Glomerular endothelial cell (primary cell): ENCODE data around the gene RSF1. TPM values are rescaled to one million over a fixed set of nuclear protein-coding genes. Genes with fewer than 3 reads are reported as not detected.
A peak's percentile ranks its signal among the peaks of the same experiment; 100 is the strongest.
"Not testable (repeated sequence)": the region's sequence is repeated elsewhere in the genome, so short reads cannot be mapped to it uniquely, and the experiment has no call there.

Experiments used
- DNase-seq: peaks from one replicate; pipeline ENCODE4 v3.0.0-alpha.2; 2011; ENCODE audit warnings: low read depth, low spot score; ENCODE audit errors: extremely low read depth
- total RNA-seq: library from RNA; depleted of rRNA; stranded (reverse); fragments of >200 nt; gene quantifications from 2 replicates; pipeline ENCODE4 v1.2.3, GENCODE V29; 2015

The RSF1 gene, protein sequence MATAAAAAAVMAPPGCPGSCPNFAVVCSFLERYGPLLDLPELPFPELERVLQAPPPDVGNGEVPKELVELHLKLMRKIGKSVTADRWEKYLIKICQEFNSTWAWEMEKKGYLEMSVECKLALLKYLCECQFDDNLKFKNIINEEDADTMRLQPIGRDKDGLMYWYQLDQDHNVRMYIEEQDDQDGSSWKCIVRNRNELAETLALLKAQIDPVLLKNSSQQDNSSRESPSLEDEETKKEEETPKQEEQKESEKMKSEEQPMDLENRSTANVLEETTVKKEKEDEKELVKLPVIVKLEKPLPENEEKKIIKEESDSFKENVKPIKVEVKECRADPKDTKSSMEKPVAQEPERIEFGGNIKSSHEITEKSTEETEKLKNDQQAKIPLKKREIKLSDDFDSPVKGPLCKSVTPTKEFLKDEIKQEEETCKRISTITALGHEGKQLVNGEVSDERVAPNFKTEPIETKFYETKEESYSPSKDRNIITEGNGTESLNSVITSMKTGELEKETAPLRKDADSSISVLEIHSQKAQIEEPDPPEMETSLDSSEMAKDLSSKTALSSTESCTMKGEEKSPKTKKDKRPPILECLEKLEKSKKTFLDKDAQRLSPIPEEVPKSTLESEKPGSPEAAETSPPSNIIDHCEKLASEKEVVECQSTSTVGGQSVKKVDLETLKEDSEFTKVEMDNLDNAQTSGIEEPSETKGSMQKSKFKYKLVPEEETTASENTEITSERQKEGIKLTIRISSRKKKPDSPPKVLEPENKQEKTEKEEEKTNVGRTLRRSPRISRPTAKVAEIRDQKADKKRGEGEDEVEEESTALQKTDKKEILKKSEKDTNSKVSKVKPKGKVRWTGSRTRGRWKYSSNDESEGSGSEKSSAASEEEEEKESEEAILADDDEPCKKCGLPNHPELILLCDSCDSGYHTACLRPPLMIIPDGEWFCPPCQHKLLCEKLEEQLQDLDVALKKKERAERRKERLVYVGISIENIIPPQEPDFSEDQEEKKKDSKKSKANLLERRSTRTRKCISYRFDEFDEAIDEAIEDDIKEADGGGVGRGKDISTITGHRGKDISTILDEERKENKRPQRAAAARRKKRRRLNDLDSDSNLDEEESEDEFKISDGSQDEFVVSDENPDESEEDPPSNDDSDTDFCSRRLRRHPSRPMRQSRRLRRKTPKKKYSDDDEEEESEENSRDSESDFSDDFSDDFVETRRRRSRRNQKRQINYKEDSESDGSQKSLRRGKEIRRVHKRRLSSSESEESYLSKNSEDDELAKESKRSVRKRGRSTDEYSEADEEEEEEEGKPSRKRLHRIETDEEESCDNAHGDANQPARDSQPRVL (N-terminal part only)
- total RNA-seq: 30.2 and 50.9 TPM in 2 replicates

DNA sequence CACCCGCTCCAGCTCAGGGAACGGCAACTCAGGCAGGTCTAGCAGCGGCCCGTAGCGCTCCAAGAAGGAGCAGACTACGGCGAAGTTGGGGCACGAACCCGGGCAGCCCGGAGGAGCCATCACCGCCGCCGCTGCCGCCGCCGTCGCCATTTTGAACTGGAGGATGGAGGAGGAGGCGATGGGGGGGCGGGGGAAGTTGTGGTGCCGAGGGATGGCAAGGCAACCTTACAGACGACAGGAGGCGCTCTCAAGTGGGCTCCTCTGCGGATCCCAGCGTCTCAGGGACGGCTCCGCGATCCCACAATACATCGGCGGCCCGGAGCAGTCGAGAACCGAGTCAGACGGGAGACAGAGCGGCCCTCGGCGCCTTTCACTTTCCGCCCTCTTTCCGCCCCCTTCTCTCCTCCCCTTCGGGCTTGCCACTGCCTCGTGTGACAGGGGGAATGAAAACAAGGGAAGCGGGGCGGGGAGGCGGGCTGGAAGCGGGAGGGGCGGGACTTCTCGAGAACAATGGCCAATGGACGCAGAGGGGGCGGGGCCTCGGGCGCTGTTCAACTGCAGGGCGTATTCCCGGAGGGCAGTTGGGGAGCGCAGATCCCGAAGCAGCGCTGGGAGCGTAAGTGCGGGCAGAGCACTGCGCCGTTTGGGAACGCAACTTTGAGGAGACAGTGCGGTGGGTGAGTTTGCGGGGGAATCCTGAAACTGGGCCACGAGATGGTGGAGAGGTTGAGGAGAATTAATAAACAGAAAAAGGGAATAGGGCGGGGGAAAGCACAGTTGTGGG lies at the start of gene RSF1, which contains the start of gene AAMDC:
RSF1 (minus strand) TSS at position 158 of the 784 bp plus-strand sequence; CDS start at position 150, 8 bp downstream.
AAMDC (plus strand) TSS at position 580 of the 784 bp plus-strand sequence. CDS start 21,353 bp downstream, outside the sequence.
- peak; percentile 80 for DNase-seq

DNA sequence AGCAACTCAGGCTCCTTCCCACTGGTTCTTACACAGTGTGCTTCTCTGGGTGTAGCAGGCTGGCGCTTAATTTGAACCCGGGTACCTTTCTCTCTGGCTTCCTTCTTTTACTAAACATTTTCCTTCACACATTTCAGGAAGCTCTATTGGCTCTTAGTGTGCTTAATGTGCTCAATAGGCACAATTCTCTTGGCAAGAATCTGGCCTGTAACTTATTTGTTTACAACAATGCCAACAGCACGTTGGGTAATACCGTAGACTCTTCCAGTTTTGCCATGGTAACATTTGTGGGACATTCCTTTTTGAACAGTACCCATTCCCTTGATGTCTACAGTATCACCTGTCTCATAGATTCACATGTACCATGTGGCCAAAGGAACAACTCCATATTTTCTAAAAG lies 48.2 kb upstream of the RSF1 start:
- no peak for DNase-seq

DNA sequence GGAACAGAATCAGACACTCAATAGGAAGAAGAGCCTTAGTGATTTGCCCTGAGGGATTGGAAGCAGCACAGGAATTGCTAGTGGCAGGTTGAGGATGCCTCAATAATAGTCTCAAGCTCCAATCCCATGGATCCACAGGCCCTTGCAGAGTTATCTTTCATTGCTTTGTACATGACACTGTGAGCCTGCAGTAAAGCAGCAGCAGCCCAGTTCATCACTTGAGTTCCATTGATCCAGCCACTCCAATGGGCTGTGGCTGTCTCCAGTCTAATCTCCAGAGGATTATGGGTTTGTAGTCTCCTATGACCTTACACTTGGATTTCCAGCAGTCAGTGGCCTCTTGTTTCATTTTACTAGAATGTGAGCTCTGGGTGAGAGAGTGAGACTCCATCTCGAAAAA lies 45.8 kb upstream of the RSF1 start:
- DNase-seq: no peak

DNA sequence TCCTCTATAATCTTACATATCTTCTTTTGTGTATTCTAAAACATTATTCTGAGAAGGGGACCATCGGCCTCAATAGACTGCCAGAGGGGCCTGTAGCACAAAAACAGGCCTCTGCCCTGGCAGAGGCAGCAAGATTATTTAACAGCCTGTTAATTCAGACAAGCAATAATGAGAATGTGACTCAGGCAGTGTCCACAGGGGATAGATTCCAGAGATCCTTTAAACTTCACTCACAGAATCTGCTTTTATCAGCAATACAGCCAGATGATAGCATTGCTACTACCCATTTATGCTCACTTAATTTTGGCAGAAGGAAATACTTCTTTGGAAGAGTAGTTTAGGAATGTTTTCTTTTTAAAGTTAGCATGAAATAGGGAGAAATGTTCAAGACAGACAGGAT lies 45.3 kb upstream of the RSF1 start:
- DNase-seq: no peak

DNA sequence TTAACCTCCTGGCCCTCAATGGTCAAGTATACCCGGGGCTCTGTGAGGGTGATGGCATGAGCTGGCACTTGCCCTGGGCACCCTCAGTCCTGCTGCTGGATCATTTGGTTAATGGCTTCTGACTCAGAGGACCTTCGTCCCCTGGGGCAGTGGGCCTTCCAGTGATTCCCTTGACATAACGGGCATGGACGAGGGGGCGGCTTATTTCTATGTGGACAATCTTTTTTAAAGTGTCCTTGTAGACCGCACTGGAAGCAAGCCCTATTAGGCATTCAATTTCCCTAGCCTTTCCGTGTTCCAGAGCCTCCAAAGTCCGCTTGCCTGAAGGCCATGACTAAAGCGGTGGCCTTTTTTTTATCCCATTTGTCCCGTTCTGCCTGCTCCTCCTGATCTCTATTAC lies 40.9 kb upstream of the RSF1 start:
- DNase-seq: not testable (repeated sequence)

DNA sequence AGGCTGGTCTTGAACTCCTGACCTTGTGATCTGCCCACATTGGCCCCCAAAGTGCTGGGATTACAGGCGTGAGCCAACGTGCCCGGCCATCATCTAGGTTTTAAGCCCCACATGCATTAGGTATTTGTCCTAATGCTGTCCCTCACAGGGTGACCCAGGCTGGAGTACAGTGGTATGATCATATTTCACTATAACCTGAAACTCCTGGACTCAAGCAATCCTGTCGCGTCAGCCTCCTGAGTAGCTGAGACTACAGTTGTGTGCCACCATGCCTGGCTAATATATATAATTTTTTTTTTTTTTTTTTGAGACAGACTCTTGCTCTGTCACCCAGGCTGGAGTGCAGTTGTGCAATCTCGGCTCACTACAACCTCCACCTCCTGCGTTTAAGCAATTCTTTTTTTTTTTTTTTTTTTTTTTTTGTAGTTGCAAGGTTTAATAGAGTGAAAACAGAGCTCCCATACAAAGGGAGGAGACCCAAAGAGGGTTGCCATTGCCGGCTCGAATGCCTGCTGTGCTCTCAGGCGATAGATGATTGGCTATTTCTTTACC lies 37.5 kb upstream of the RSF1 start:
- not testable (repeated sequence) for DNase-seq

DNA sequence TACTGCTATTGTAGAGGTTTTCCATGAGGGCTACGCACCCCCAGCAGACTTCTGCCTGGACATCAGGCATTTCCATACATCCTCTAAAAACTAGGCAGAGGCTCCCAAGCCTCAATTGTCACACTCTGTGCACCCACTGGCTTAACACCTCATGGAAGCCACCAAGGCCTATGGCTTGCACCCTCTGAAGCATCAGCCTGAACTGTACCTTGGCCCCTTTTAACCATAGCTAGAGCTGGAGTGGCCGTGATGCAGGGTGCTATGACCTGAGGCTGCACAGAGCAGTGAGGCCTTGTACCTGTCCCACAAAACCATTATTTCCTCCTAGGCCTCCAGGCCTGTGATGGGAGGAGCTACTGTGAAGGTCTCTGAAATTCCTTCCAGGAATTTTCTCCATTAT lies 34.3 kb upstream of the RSF1 start:
- DNase-seq: no peak

DNA sequence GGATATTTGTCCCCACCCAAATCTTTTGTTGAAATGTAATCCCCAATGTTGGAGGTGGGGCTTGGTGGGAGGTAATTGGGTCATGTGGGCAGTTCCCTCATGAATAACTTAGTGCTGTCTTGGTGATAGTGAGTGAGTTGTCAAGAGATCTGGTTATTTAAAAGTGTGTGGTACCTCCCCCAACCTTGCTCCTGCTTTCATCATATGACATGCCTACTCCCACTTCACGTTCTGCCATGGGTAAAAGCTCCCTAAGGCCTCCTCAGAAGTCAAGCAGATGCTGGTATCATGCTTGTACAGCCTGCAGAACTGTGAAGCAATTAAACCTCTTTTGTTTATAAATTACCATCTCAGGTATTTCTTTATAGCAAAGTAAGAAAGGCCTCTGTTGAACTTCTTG lies 31.0 kb upstream of the RSF1 start:
- no peak for DNase-seq

DNA sequence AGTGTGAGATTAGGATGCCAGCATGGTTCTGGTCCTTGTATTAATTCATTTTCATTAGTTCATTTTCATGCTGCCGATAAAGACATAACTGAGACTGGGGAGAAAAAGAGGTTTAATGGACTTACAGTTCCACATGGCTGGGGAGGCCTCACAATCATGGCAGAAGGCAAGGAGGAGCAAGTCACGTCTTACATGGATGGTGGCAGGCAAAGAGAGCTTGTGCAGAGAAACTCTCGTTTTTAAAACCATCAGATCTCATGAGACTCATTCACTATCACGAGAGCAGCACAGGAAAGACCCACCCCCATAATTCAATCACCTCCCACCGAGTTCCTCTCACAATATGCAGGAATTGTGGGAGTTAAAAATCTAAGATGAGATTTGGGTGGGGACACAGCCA lies 23.2 kb upstream of the RSF1 start:
- DNase-seq: not testable (repeated sequence)

DNA sequence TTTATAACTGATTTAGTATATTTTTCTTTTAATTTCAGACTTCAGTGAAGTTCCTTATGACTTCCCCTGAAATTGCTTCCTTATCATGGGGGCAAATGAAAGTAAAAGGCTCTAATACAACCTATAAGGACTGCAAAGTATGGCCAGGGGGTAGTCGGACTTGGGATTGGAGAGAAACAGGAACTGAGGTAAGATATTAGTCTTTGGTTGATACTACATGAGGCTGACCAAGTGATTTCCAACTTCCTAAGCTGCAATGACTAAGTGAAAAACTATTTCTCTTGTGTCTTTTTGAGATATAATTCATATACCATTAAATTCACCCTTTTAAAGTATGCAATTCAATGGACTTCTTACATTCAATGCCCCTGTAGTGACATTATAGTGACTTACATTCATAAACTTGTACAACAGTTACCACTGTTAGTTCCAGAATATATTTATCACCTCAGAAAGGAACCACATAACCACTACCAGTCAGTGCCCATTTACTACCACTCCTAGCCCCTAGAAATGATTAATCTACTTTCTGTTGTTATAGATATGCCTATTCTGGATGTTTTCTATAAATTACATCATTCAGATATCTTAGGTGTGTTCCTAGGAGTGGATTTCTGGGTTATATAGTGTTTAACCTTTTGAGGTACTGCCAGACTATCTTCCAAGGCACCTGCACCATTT lies 22.1 kb upstream of the RSF1 start:
- no peak for DNase-seq

DNA sequence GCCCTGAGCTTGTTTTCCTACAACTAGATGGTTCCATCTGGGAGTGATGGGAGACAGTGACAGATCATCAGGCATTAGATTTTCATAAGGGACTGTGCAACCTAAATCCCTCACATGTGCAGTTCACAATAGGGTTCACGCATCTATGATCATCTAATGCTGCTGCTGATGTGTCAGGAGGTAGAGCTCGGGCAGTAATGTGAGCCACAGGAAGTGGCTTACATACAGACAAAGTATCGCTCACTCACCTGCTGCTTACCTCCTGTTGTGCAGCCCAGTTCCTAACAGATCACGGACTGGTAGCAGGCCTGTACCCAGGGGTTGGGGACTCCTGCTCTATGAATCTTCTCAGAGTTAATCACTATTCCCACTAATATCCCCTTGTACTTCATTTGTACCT lies 12.8 kb upstream of the RSF1 start:
- no peak for DNase-seq

DNA sequence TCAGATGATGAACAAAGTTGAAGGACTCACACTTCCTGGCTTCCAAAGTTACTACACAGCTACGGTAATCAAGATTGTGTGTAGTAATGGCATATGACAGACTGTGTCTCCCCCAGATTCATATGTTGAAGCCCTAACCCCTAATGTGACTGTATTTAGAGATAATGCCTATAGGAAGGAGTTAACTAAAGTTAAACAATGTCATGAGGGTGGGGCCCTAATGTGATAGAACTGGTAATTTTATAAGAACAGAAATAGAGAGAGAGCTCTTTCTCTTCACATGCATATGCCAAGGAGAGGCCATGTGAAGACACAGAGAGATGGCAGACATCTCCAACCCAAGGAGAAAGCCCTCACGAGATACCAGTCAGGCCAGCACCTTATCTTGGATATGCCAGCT lies 8.4 kb upstream of the RSF1 start:
- no peak for DNase-seq

DNA sequence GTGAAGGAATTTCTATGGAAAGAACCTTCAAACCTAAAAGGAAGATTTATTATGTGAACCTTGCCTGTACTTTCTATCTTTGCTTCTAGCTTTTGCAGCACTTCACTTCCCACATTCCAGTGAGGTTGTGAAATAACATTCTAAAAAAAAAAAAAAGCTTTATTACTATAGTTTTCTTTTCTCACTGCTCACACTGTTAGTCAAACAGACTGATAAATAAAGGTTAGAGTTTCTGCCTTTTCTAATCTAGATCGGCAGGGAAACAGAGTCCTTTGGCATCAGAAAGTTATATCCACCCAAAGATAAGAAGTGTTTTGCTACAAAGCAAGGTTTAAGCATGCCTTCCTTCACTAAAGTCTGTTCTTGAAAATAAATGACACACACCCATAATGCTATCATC lies 3.3 kb upstream of the RSF1 start:
- DNase-seq: no peak

DNA sequence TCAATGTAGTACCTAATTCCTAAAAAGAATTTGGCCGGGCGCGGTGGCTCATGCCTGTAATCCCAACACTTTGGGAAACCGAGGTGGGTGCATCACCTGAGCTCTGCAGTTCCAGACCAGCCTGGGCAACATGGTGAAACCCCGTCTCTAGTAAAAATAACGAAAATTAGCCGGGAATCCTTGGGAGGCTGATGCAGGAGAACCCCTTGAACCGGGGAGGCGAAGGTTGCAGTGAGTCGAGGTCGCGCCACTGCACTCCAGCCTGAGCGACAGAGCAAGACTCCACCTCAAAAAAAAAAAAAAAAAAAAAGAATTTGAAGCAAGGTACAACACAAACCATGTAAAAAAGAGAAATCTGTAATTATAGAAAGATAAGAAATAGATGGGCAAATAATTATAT lies 1.6 kb upstream of the RSF1 start:
- DNase-seq: not testable (repeated sequence)

DNA sequence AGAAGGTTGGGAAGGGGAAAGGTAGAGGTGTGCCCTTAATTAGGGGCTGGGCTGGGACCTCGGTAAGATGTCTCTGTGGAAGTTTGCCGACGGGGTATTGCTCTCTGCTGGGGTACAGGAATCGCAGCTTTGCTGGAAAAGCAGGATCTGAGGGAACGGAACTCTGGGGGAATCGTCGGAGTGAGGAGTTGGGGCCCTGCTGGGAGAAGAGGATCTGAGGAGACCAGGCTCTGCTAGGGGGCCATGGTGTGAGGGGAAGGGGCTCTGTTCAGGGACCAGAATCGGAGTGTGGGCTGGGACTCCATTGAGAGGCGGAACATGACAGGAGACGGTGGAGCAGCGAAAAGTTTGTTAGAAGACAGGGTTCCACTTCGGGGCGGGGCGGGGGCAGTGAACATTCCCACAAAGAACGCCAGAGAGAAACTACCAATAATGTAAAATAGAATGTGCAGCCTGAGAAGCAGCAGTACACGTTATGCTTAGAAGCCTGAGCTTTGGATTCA lies 878 bp upstream of the RSF1 start:
- no peak for DNase-seq

DNA sequence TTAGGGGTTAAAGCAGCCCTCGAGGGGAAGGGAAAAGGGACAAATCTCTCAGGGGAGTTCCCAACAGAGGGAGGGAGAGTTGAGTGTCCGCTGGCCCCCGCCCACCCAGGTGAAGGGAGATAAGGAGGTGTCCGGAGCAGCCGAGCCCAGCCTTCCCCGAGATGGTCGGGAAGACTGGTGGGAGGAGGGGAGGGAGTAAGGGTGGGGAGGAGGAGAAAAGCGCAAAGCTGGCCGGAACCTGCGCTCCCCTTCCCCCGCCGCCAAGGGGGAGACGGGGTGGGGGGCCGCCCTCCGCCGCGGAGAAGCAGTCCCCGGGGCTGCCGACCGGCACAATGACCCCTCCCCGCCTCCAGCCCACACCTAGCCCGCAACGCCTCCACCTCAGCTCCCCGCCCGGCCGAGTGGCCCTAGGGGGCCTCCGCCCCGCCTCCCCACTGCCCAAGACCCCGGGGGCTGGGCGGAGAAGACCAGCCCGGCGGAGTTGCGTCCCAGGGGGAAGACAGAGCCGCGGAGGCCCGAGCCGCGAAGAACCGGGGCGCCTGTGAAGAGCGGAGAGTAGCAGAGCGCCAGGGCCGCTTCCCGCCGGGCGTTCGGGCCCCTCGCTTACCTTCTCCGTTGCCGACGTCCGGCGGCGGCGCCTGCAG lies 479 bp downstream of the RSF1 start:
- no peak for DNase-seq

DNA sequence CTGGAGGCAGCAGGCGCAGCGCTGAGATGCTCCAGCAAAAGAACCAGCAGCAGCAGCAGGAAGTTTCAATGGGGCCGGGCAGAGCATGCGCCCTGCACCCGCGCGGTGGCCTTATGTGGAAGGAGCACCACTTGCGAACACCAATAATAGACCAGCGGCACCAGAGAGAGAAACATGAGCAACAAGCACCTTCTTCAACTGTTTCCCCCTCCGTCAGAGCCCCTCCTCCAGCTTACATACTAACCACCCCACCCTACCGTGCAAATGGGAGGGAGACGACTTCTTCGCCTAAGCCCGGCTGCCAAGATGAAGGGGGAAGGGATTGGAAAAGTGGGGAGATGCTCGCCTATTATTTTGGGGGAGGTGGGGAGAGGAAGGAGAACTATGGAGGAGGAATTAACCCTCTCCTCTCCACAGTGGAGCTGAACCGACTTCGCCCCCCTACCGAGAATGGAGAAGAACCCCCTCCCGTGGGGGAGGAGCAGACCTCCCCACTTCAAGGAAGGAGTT lies 1.1 kb downstream of the RSF1 start:
- no peak for DNase-seq

DNA sequence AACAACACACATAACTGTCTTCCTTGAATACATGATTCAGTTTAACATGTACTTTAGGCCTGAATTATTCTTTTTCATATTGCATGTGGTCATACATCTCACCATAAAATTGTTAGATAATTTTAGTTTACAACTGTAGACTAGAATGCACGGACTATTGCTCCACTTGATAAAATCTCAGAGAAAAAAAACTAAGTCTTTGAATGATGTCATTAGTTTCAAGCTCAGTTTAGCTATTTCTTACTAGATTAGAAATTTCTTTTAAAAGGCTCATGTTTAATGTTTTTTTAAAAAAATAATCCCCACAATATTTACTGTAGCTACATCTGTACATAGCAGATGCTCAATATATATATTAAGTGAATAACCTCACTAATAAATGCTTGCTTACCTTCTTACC lies 5.1 kb downstream of the RSF1 start:
- DNase-seq: no peak
